Endothelial cell of umbilical vein (primary cell): Measurements from ENCODE around the gene PRKCZ. TPM values are rescaled to one million over a fixed set of nuclear protein-coding genes. Genes with fewer than 3 reads are reported as not detected.

Source experiments
- BruUV-seq: library from RNA; stranded (reverse); fragments of 400-500 nt; replicated peaks from 2 replicates; lab custom pipeline; 2021; lab: Mats Ljungman, UMichigan
- CTCF ChIA-PET: fragments of 300-600, 350-600 bp; sonication (Branson Sonifier 250); formaldehyde crosslinking; loops from one replicate; lab custom pipeline; 2021; ENCODE audit warnings: antibody characterized with exemption, inconsistent platforms; lab: Charles Lee
- POLR2A ChIA-PET: fragments of 300-600, 350-600 bp; sonication (Branson Sonifier 250); formaldehyde crosslinking; loops from one replicate; lab custom pipeline; 2021; ENCODE audit warnings: antibody characterized with exemption, inconsistent platforms; lab: Charles Lee
- DNase-seq: peaks from one replicate; pipeline ENCODE4 v3.0.0-alpha.2; 2011; ENCODE audit warnings: low read depth, low spot score
- FAIRE-seq: peaks from 2 replicates; lab custom pipeline; 2011; peaks lifted over from hg19 to GRCh38; lab: Jason Lieb, UNC
- H2AFZ ChIP-seq: 2 replicates; pipeline ENCODE4 v1.6.0; 2012; ENCODE audit warnings: low read depth, low read length, control low read depth, inconsistent platforms
- H3K27ac ChIP-seq: 2 replicates; pipeline ENCODE4 v1.5.1; 2011; ENCODE audit warnings: low read depth, mild to moderate bottlenecking, control low read depth, low read length, moderate library complexity; ENCODE audit not compliant: insufficient read depth
- H3K27me3 ChIP-seq, 2 experiments: 2 replicates each; pipeline versions ENCODE4 v1.6.0 to v1.6.1; 2011; ENCODE audit warnings: low read length in 2 of 2, mixed read lengths in 1 of 2; ENCODE audit not compliant: control insufficient read depth in 2 of 2, insufficient read depth in 2 of 2
- H3K36me3 ChIP-seq, 2 experiments: 2 replicates in 1 of 2; 3 replicates in 1 of 2; pipeline ENCODE4 v1.5.1; 2011; ENCODE audit warnings: low read length in 2 of 2, mild to moderate bottlenecking in 1 of 2, moderate library complexity in 1 of 2; ENCODE audit not compliant: control insufficient read depth in 2 of 2, insufficient read depth in 2 of 2; ENCODE audit errors: extremely low read depth in 1 of 2
- H3K4me1 ChIP-seq: 3 replicates; pipeline ENCODE4 v1.5.1; 2011; ENCODE audit warnings: mild to moderate bottlenecking, low read length; ENCODE audit not compliant: control insufficient read depth, insufficient read depth; ENCODE audit errors: extremely low read depth
- H3K4me2 ChIP-seq: 2 replicates; pipeline ENCODE4 v1.6.1; 2011; ENCODE audit warnings: low read length, control low read depth, mixed read lengths; ENCODE audit not compliant: insufficient read depth
- H3K4me3 ChIP-seq, 3 experiments: fragments of 200-600 bp in 1 of 3; sonication (generic), shearing (Covaris generic) in 1 of 3; replicated peaks in 1 of 3; 2 replicates each; pipeline ENCODE4 v1.5.1; 2011 to 2016; ENCODE audit warnings: control low read depth in 3 of 3, low read length in 3 of 3, mild to moderate bottlenecking in 2 of 3, inconsistent platforms in 1 of 3, low read depth in 1 of 3, moderate library complexity in 1 of 3; ENCODE audit not compliant: insufficient read depth in 1 of 3
- H3K79me2 ChIP-seq: 2 replicates; pipeline ENCODE4 v1.6.0; 2012; ENCODE audit warnings: low read length, inconsistent platforms; ENCODE audit not compliant: control insufficient read depth, insufficient read depth
- H3K9ac ChIP-seq: replicated peaks from 2 replicates; pipeline ENCODE3; 2011; ENCODE audit warnings: low read length, control low read depth; ENCODE audit not compliant: insufficient read depth; ENCODE audit errors: extremely low read depth
- H3K9me1 ChIP-seq: replicated peaks from 3 replicates; pipeline ENCODE4 v1.6.0; 2011; ENCODE audit warnings: mild to moderate bottlenecking, low read length; ENCODE audit not compliant: control insufficient read depth, insufficient read depth; ENCODE audit errors: extremely low read depth
- H3K9me3 ChIP-seq: replicated peaks from 2 replicates; pipeline ENCODE4 v1.5.1; 2012; ENCODE audit warnings: low read length, inconsistent platforms; ENCODE audit not compliant: control insufficient read depth, insufficient read depth
- H4K20me1 ChIP-seq: replicated peaks from 2 replicates; pipeline ENCODE3; 2011; ENCODE audit warnings: mild to moderate bottlenecking, low read length; ENCODE audit not compliant: control insufficient read depth, insufficient read depth; ENCODE audit errors: extremely low read depth
- EZH2 ChIP-seq: IDR thresholded peaks from 2 replicates; pipeline ENCODE4 v1.6.1; 2012; ENCODE audit warnings: borderline replicate concordance, low read depth, mild to moderate bottlenecking, moderate library complexity, low read length, inconsistent platforms; ENCODE audit not compliant: severe bottlenecking
- FOS ChIP-seq: IDR thresholded peaks from 2 replicates; pipeline ENCODE4 v1.6.1; 2011; ENCODE audit warnings: mild to moderate bottlenecking, low read length, moderate library complexity, borderline replicate concordance; ENCODE audit not compliant: insufficient read depth
- GATA2 ChIP-seq: IDR thresholded peaks from 2 replicates; pipeline ENCODE4 v1.7.0; 2011; ENCODE audit warnings: low read depth, mild to moderate bottlenecking, moderate library complexity, mixed read lengths, low read length; ENCODE audit not compliant: insufficient read length, insufficient read depth
- JUN ChIP-seq: IDR thresholded peaks from 2 replicates; pipeline ENCODE4 v1.6.1; 2011; ENCODE audit warnings: borderline replicate concordance, low read depth; ENCODE audit not compliant: insufficient read length, insufficient read depth
- POLR2A ChIP-seq: IDR thresholded peaks from 2 replicates; pipeline ENCODE4 v1.6.1; 2012; ENCODE audit warnings: low read depth, mild to moderate bottlenecking, control low read depth, low read length
- dilution Hi-C: fragments of 300-500 bp; cut with MboI; formaldehyde crosslinking; loops from one replicate; pipeline ENCODE4 v1.15.0; 2019; ENCODE audit warnings: low sequenced_read_pairs; ENCODE audit not compliant: extremely low pct_ligation_motif_present
- intact Hi-C: fragments of 100-400 bp; cut with micrococcal nuclease; formaldehyde crosslinking; loops from one replicate; pipeline ENCODE4 v1.10.0; 2022
- polyA plus RNA-seq, 4 experiments: library from polyadenylated mRNA; depleted of rRNA in 3 of 4; stranded (reverse) in 3 of 4; unstranded in 1 of 4; fragments of >200 nt; gene quantifications; 2 replicates each; pipeline versions ENCODE4 v1.2.1 to v1.2.3, GENCODE V29; 2011 to 2012; ENCODE audit warnings: missing spikeins in 1 of 4
- total RNA-seq: library from RNA; stranded (reverse); gene quantifications from 2 replicates; pipeline ENCODE4 v1.2.3, GENCODE V29; 2021
- TF ChIP-seq, protein P1 (sequence below), 2 donors: IDR thresholded peaks; 1 replicate in 1 of 2; 2 replicates in 1 of 2; pipeline ENCODE4 v1.5.1; 2011; ENCODE audit warnings: low read length in 2 of 2, mild to moderate bottlenecking in 2 of 2, moderate library complexity in 2 of 2, control low read depth in 1 of 2, inconsistent platforms in 1 of 2, low read depth in 1 of 2; ENCODE audit not compliant: insufficient read depth in 1 of 2; ENCODE audit errors: extremely low read depth in 1 of 2

The PRKCZ gene
- total and polyA plus RNA-seq, 2 donors (not counting 3 experiments of a cell fraction or from before 2014, with no cell fraction given) = 0.22 to 1.7 TPM

DNA sequence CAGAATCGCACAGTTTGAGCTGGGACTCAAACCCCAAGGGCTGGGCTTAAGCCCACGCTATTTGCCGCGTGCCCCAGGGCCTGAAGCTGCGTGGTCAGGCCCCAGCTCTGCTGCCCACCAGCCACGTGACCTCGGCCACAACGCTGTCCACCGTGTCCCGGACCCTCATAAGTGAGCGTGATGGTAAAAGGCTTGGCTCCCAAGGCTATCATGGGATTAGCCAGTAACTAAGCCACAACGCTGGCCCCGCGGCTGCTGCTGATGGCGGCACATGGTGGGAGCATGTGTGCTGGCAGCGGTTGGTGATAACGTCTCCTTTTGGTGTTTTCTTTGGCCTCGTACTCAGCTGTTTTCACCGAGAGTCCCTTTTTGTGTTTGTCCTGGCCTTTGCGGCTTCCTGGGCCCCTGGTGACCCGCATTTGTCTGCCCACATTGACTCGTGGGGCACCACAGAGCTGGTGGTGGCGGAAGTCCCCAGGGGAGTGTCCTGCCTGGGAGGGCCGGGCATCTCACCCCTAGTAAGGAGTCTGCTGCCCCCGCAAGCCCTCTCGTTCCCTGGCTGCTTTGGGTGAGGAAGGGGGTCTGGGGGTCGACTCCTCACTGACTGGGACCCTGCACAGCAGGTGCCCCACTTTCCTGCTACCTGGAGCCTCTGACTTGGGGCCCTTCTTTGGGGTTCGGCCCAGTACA lies 29.3 kb downstream of the PRKCZ start:
- Histone ChIP-seq H3K27ac (no peak overlapping the region), H3K9me3 (no peaks in the 10 kb centered on the region), H3K4me2 (no peak overlapping the region), H3K79me2 (no peaks in the 10 kb centered on the region), H3K36me3 (no peaks in the 10 kb centered on the region), H3K9me1 (no peaks in the 10 kb centered on the region), H2AFZ (no peak overlapping the region), H3K4me1 (no peaks in the 10 kb centered on the region), H3K27me3 (no peaks in the 10 kb centered on the region), H3K9ac (no peak overlapping the region), H4K20me1 (no peaks in the 10 kb centered on the region), H3K4me3 (no peak overlapping the region)
- FAIRE-seq = no peak
- dilution Hi-C loops = no loop called here
- TF ChIP-seq, protein P1, sequence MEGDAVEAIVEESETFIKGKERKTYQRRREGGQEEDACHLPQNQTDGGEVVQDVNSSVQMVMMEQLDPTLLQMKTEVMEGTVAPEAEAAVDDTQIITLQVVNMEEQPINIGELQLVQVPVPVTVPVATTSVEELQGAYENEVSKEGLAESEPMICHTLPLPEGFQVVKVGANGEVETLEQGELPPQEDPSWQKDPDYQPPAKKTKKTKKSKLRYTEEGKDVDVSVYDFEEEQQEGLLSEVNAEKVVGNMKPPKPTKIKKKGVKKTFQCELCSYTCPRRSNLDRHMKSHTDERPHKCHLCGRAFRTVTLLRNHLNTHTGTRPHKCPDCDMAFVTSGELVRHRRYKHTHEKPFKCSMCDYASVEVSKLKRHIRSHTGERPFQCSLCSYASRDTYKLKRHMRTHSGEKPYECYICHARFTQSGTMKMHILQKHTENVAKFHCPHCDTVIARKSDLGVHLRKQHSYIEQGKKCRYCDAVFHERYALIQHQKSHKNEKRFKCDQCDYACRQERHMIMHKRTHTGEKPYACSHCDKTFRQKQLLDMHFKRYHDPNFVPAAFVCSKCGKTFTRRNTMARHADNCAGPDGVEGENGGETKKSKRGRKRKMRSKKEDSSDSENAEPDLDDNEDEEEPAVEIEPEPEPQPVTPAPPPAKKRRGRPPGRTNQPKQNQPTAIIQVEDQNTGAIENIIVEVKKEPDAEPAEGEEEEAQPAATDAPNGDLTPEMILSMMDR (IDR thresholded peaks at IDR 0.05; ENCODE audit: extremely low read depth in 1 of 2, insufficient read depth in 1 of 2, low read depth in 1 of 2, low read length in 2 of 2) = no peak
- no peak for TF ChIP-seq POLR2A
- no TSS peak for BruUV-seq
- ChIA-PET CTCF (no interaction called here), POLR2A (no interaction called here)
- no peak for DNase-seq
- intact Hi-C loops = no loop called here

DNA sequence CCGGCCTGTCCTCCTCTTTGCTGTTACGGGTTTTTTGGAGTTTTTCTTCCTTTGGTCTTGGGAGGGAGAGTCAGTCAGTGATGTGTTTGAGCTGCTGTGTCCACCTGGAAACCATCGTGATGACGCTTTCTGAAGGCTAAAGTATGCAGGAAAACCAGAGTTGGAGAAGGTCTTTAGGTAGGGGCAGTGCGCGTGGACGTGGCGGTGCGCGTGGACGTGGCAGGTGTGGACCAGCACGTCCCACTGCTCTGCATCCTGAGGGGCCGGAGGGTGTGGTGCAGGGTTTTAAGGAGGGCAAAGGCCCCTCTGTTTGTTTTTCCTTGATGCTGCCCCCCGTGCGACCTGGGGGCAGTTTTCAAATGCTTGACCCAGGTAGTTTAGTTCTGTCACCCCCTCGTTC lies 29.9 kb downstream of the PRKCZ start:
- ChIA-PET POLR2A (no interaction called here), CTCF (no interaction called here)
- H4K20me1 ChIP-seq = no peaks in the 10 kb centered on the region
- no peak overlapping the region for H3K4me2 ChIP-seq
- no peak for TF ChIP-seq FOS
- no peak for TF ChIP-seq EZH2
- TF ChIP-seq GATA2 = no peak
- no peak for TF ChIP-seq JUN
- no peak overlapping the region for H3K9ac ChIP-seq
- DNase-seq (no peak), FAIRE-seq (no peak)
- H3K4me1 ChIP-seq = no peaks in the 10 kb centered on the region
- no peaks in the 10 kb centered on the region for H3K9me1 ChIP-seq
- no peaks in the 10 kb centered on the region for H3K79me2 ChIP-seq
- no peak overlapping the region for H3K4me3 ChIP-seq
- H2AFZ ChIP-seq = no peak overlapping the region
- dilution Hi-C loops (no loop called here), intact Hi-C loops (no loop called here)
- H3K9me3 ChIP-seq = no peaks in the 10 kb centered on the region
- H3K27me3 ChIP-seq = no peaks in the 10 kb centered on the region
- H3K27ac ChIP-seq = no peak overlapping the region
- BruUV-seq = no TSS peak
- no peaks in the 10 kb centered on the region for H3K36me3 ChIP-seq
